ENCODE results near the gene PAM.

- TF ChIP-seq, protein P1, sequence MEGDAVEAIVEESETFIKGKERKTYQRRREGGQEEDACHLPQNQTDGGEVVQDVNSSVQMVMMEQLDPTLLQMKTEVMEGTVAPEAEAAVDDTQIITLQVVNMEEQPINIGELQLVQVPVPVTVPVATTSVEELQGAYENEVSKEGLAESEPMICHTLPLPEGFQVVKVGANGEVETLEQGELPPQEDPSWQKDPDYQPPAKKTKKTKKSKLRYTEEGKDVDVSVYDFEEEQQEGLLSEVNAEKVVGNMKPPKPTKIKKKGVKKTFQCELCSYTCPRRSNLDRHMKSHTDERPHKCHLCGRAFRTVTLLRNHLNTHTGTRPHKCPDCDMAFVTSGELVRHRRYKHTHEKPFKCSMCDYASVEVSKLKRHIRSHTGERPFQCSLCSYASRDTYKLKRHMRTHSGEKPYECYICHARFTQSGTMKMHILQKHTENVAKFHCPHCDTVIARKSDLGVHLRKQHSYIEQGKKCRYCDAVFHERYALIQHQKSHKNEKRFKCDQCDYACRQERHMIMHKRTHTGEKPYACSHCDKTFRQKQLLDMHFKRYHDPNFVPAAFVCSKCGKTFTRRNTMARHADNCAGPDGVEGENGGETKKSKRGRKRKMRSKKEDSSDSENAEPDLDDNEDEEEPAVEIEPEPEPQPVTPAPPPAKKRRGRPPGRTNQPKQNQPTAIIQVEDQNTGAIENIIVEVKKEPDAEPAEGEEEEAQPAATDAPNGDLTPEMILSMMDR (IDR thresholded peaks at IDR 0.05; ENCODE audit: extremely low read depth in 1 of 2, insufficient read depth in 1 of 2, low read depth in 1 of 2, low read length in 2 of 2): no peak
- no peak for TF ChIP-seq EZH2 (IDR thresholded peaks at IDR 0.05; ENCODE audit: borderline replicate concordance, low read depth, low read length, severe bottlenecking)
- TF ChIP-seq POLR2A (IDR thresholded peaks at IDR 0.05; ENCODE audit: low read depth, low read length): no peak
These were observed 71.5 kb downstream of the PAM start for GRCh38 chr5:102826629-102827028.
